H9 (cell line): ENCODE measurements around the gene KLLN. TPM values are rescaled to one million over a fixed set of nuclear protein-coding genes. Genes with fewer than 3 reads are reported as not detected.

ENCODE experiments used
- DNase-seq: peaks from one replicate; pipeline ENCODE4 v3.0.0-alpha.2; 2017
- H2AFZ ChIP-seq: one replicate; pipeline ENCODE4 v1.6.1; 2013; ENCODE audit warnings: mild to moderate bottlenecking, low read length, control low read depth, moderate library complexity
- H2AK5ac ChIP-seq: 2 replicates; pipeline ENCODE4 v1.6.1; 2013; ENCODE audit warnings: low read length, control low read depth, mixed read lengths; ENCODE audit not compliant: insufficient read length
- H2BK120ac ChIP-seq: one replicate; pipeline ENCODE4 v1.6.1; 2013; ENCODE audit warnings: low read depth, mild to moderate bottlenecking, low read length, control low read depth, inconsistent platforms; ENCODE audit not compliant: poor library complexity, severe bottlenecking
- H2BK12ac ChIP-seq: 2 replicates; pipeline ENCODE4 v1.6.1; 2013; ENCODE audit warnings: low read length, control low read depth, mixed read lengths, low read depth; ENCODE audit not compliant: insufficient read length
- H2BK15ac ChIP-seq: 2 replicates; pipeline ENCODE4 v1.6.1; 2013; ENCODE audit warnings: low read depth, low read length, control low read depth
- H2BK20ac ChIP-seq: one replicate; pipeline ENCODE4 v1.6.1; 2013; ENCODE audit warnings: low read depth, mild to moderate bottlenecking, low read length, control low read depth, inconsistent platforms; ENCODE audit not compliant: poor library complexity, severe bottlenecking
- H2BK5ac ChIP-seq: 2 replicates; pipeline ENCODE4 v1.6.1; 2013; ENCODE audit warnings: low read length, control low read depth, mixed read lengths; ENCODE audit not compliant: insufficient read length
- H3K14ac ChIP-seq: 2 replicates; pipeline ENCODE4 v1.6.1; 2013; ENCODE audit warnings: low read length, control low read depth; ENCODE audit not compliant: insufficient read depth
- H3K18ac ChIP-seq: 2 replicates; pipeline ENCODE4 v1.6.1; 2013; ENCODE audit warnings: low read depth, mild to moderate bottlenecking, mixed read lengths, low read length, control low read depth; ENCODE audit not compliant: insufficient read length
- H3K23ac ChIP-seq: 2 replicates; pipeline ENCODE4 v1.6.1; 2013; ENCODE audit warnings: low read length, control low read depth, mixed read lengths, low read depth; ENCODE audit not compliant: insufficient read length
- H3K23me2 ChIP-seq: 2 replicates; pipeline ENCODE4 v1.6.1; 2013; ENCODE audit warnings: low read depth, mild to moderate bottlenecking, mixed read lengths, low read length, control low read depth; ENCODE audit not compliant: insufficient read length, poor library complexity, severe bottlenecking
- H3K27ac ChIP-seq: 2 replicates; pipeline ENCODE4 v1.5.1; 2013; ENCODE audit warnings: low read length, control low read depth, mixed read lengths, low read depth; ENCODE audit not compliant: insufficient read length
- H3K27me3 ChIP-seq: 2 replicates; pipeline ENCODE4 v1.6.1; 2013; ENCODE audit warnings: low read length, control low read depth, inconsistent platforms; ENCODE audit not compliant: insufficient read depth
- H3K4ac ChIP-seq: 2 replicates; pipeline ENCODE4 v1.6.1; 2013; ENCODE audit warnings: low read depth, mild to moderate bottlenecking, control low read depth, inconsistent platforms, low read length, moderate library complexity
- H3K4me1 ChIP-seq: 2 replicates; pipeline ENCODE4 v1.6.1; 2013; ENCODE audit warnings: low read length, control low read depth, inconsistent platforms; ENCODE audit not compliant: insufficient read depth
- H3K4me2 ChIP-seq: 2 replicates; pipeline ENCODE4 v1.6.1; 2013; ENCODE audit warnings: low read length, control low read depth, mixed read lengths; ENCODE audit not compliant: insufficient read length, insufficient read depth
- H3K56ac ChIP-seq: 2 replicates; pipeline ENCODE4 v1.6.1; 2013; ENCODE audit warnings: low read depth, mild to moderate bottlenecking, mixed read lengths, low read length, control low read depth; ENCODE audit not compliant: insufficient read length
- H3K79me1 ChIP-seq: 2 replicates; pipeline ENCODE4 v1.6.1; 2013; ENCODE audit warnings: low read depth, mild to moderate bottlenecking, moderate library complexity, low read length, control low read depth, inconsistent platforms; ENCODE audit not compliant: insufficient read depth, poor library complexity, severe bottlenecking
- H3K79me2 ChIP-seq: 2 replicates; pipeline ENCODE4 v1.6.1; 2013; ENCODE audit warnings: low read length, control low read depth, inconsistent platforms; ENCODE audit not compliant: insufficient read depth
- H3K9ac ChIP-seq: 2 replicates; pipeline ENCODE4 v1.6.1; 2013; ENCODE audit warnings: low read length, control low read depth, mixed read lengths; ENCODE audit not compliant: insufficient read length; ENCODE audit errors: extremely low read depth
- H3K9me3 ChIP-seq: one replicate; pipeline ENCODE4 v1.6.1; 2013; ENCODE audit warnings: low read depth, low read length, inconsistent platforms; ENCODE audit not compliant: control insufficient read depth
- H3T11ph ChIP-seq: one replicate; pipeline ENCODE4 v1.6.1; 2013; ENCODE audit warnings: mild to moderate bottlenecking, low read length, control low read depth, inconsistent platforms
- H4K20me1 ChIP-seq: one replicate; pipeline ENCODE4 v1.6.1; 2013; ENCODE audit not compliant: control insufficient read depth, insufficient read length, insufficient read depth
- H4K5ac ChIP-seq: 2 replicates; pipeline ENCODE4 v1.6.1; 2013; ENCODE audit warnings: low read depth, mild to moderate bottlenecking, mixed read lengths, low read length, control low read depth; ENCODE audit not compliant: insufficient read length
- H4K8ac ChIP-seq: replicated peaks from 2 replicates; pipeline ENCODE4 v1.6.1; 2013; ENCODE audit warnings: low read length, control low read depth, mixed read lengths, low read depth; ENCODE audit not compliant: insufficient read length
- H4K91ac ChIP-seq: 2 replicates; pipeline ENCODE4 v1.6.1; 2013; ENCODE audit warnings: low read depth, mild to moderate bottlenecking, moderate library complexity, mixed read lengths, low read length, control low read depth; ENCODE audit not compliant: insufficient read length
- H3K27ac Mint-ChIP-seq, 3 experiments: 2 replicates in 2 of 3; 3 replicates in 1 of 3; pipeline ENCODE4 v1.8.0; 2020 to 2021; ENCODE audit warnings: mixed read lengths in 3 of 3, mild to moderate bottlenecking in 1 of 3, moderate library complexity in 1 of 3
- H3K27me3 Mint-ChIP-seq: 2 replicates; pipeline ENCODE4 v1.8.0; 2021; ENCODE audit warnings: low read depth, mild to moderate bottlenecking, moderate library complexity, mixed read lengths
- H3K36me3 Mint-ChIP-seq, 3 experiments: 2 replicates in 2 of 3; 3 replicates in 1 of 3; pipeline ENCODE4 v1.8.0; 2020 to 2021; ENCODE audit warnings: low read depth in 3 of 3, mixed read lengths in 3 of 3; ENCODE audit not compliant: insufficient read depth in 1 of 3
- H3K4me1 Mint-ChIP-seq, 2 experiments: 2 replicates each; pipeline ENCODE4 v1.8.0; 2020; ENCODE audit warnings: mixed read lengths in 2 of 2
- H3K4me3 Mint-ChIP-seq, 2 experiments: 2 replicates in 1 of 2; 3 replicates in 1 of 2; pipeline ENCODE4 v1.8.0; 2020 to 2021; ENCODE audit warnings: mild to moderate bottlenecking in 2 of 2, mixed read lengths in 2 of 2, moderate library complexity in 1 of 2
- H3K9me3 Mint-ChIP-seq, 2 experiments: 2 replicates in 1 of 2; 3 replicates in 1 of 2; pipeline ENCODE4 v1.8.0; 2020; ENCODE audit warnings: mild to moderate bottlenecking in 2 of 2, mixed read lengths in 2 of 2, moderate library complexity in 1 of 2
- total RNA-seq: library from RNA; stranded (reverse); gene quantifications from 2 replicates; pipeline ENCODE4 v1.2.1, GENCODE V29; 2021
- TF ChIP-seq, protein P1 (sequence below): fragments of 200-600 bp; sonication (generic); conservative IDR thresholded peaks from 3 replicates; pipeline ENCODE4 v1.8.0; 2021; ENCODE audit warnings: antibody characterized with exemption, mild to moderate bottlenecking

Gene KLLN
- total RNA-seq, 1 experiment from 2014 or later = 0.79 TPM

- no peak overlapping the region for H4K91ac ChIP-seq
- no peak overlapping the region for H3K27ac ChIP-seq
- no peaks in the 10 kb centered on the region for H3K27me3 ChIP-seq
- Mint-ChIP-seq H3K4me3 (no peak overlapping the region), H3K27ac (no peak overlapping the region; a peak in 1 of 7 replicates), H3K9me3 (no peaks in the 10 kb centered on the region), H3K36me3 (no peaks in the 10 kb centered on the region; a peak in 1 of 7 replicates), H3K4me1 (peaks cover 3 to 6% of the 10 kb centered on the region in 2 experiments; a peak in 3 of 4 replicates), H3K27me3 (no peaks in the 10 kb centered on the region; the same call in 1 of the 2 replicates)
- no peaks in the 10 kb centered on the region for H3K23me2 ChIP-seq
- no peak overlapping the region for H3K4me2 ChIP-seq
- H2BK5ac ChIP-seq = no peak overlapping the region
- no peak overlapping the region for H2AFZ ChIP-seq
- H3K9ac ChIP-seq = no peak overlapping the region
- H3K79me1 ChIP-seq = no peaks in the 10 kb centered on the region
- H3K18ac ChIP-seq = no peak overlapping the region
- H3K4me1 ChIP-seq = no peaks in the 10 kb centered on the region
- no peak for DNase-seq
- no peak overlapping the region for H4K8ac ChIP-seq
- no peak overlapping the region for H2BK20ac ChIP-seq
- H3T11ph ChIP-seq = no peak overlapping the region
- H3K23ac ChIP-seq = no peak overlapping the region
- no peak overlapping the region for H2BK120ac ChIP-seq
- no peak overlapping the region for H3K56ac ChIP-seq
- no peaks in the 10 kb centered on the region for H3K9me3 ChIP-seq
- H4K20me1 ChIP-seq = no peaks in the 10 kb centered on the region
- no peak overlapping the region for H2BK15ac ChIP-seq
- H3K14ac ChIP-seq = no peak overlapping the region
- H2BK12ac ChIP-seq = no peak overlapping the region
- H3K79me2 ChIP-seq = no peaks in the 10 kb centered on the region
- TF ChIP-seq, protein P1, sequence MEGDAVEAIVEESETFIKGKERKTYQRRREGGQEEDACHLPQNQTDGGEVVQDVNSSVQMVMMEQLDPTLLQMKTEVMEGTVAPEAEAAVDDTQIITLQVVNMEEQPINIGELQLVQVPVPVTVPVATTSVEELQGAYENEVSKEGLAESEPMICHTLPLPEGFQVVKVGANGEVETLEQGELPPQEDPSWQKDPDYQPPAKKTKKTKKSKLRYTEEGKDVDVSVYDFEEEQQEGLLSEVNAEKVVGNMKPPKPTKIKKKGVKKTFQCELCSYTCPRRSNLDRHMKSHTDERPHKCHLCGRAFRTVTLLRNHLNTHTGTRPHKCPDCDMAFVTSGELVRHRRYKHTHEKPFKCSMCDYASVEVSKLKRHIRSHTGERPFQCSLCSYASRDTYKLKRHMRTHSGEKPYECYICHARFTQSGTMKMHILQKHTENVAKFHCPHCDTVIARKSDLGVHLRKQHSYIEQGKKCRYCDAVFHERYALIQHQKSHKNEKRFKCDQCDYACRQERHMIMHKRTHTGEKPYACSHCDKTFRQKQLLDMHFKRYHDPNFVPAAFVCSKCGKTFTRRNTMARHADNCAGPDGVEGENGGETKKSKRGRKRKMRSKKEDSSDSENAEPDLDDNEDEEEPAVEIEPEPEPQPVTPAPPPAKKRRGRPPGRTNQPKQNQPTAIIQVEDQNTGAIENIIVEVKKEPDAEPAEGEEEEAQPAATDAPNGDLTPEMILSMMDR = no peak
- H3K4ac ChIP-seq = no peak overlapping the region
- no peak overlapping the region for H2AK5ac ChIP-seq
- no peak overlapping the region for H4K5ac ChIP-seq
These were observed 20.4 kb downstream of the KLLN start for GRCh38 chr10:87842776-87843497.
